Lower leg skin (tissue), 3 donors: ENCODE measurements around the gene KCNMA1.

Experiments
- CTCF ChIP-seq, 3 donors: fragments of 450-650 bp; IDR thresholded peaks; one replicate each; pipeline ENCODE4 v1.5.1; 2016; ENCODE audit warnings: antibody characterized with exemption in 3 of 3, mild to moderate bottlenecking in 3 of 3, moderate library complexity in 2 of 3
- POLR2A ChIP-seq, 2 donors: fragments of 450-650 bp; IDR thresholded peaks; one replicate each; pipeline ENCODE4 v1.6.1; 2016 to 2017; ENCODE audit warnings: antibody characterized with exemption in 2 of 2, mild to moderate bottlenecking in 1 of 2, moderate library complexity in 1 of 2

DNA sequence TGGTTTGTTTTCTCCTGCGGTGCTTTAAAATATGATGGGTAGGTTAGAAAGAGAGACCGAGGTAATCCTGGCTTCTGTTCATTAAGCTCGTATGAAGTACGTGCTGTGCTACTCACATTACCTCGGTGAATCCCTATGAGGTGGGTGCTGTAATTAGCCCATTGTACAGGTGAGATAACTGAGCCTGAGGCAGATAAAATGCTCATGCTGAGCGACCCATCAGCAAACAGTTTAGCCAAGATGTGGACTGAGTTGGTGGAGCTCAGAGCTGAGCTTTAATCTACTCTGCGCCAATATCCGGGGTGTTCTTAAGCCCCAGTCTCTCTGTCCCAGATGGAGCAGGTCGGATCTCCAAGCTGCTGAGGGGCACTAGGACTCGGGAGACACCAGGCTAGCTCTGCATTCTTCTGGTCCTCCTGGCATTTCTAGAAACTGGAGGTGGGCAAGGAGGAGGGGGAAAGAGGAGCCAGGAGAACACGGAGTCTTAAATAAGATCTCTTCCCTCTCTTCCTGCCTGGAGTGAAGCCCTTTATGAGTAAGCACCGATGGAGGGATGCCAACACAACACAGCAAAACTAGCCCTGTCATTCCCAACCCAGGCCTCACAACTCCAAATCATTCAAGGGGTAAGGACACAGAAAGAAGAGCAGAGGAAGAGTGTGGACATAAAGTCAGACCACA is 458.5 kb downstream of the KCNMA1 start:
- TF ChIP-seq POLR2A (IDR thresholded peaks at IDR 0.05) = no peak
- TF ChIP-seq CTCF (IDR thresholded peaks at IDR 0.05) = no peak
